GM12801 (cell line): Measurements from ENCODE around the gene MAGEB3.

Experiments used
- CTCF ChIP-seq: IDR thresholded peaks from one replicate; pipeline ENCODE4 v1.5.1; 2011; ENCODE audit warnings: control low read depth; ENCODE audit not compliant: insufficient read length; ENCODE audit errors: extremely low read depth

MAGEB3 gene

GRCh38 chrX:30230395-30230794 lies at the start of gene MAGEB3:
TSS of gene MAGEB3 (plus strand) at chrX:30230657. CDS start at chrX:30235925, 5,268 bp downstream.
- TF ChIP-seq CTCF: no peak

GRCh38 chrX:30181353-30181752 lies 49.1 kb upstream of the MAGEB3 start:
- no peak for TF ChIP-seq CTCF

GRCh38 chrX:30183554-30183953 lies 46.9 kb upstream of the MAGEB3 start:
- TF ChIP-seq CTCF: no peak

GRCh38 chrX:30190426-30190825 lies 40.0 kb upstream of the MAGEB3 start:
- TF ChIP-seq CTCF: no peak

GRCh38 chrX:30196322-30196721 lies 34.1 kb upstream of the MAGEB3 start:
- no peak for TF ChIP-seq CTCF

GRCh38 chrX:30212172-30212571 lies 18.3 kb upstream of the MAGEB3 start:
- no peak for TF ChIP-seq CTCF

- no peak for TF ChIP-seq CTCF
Measured at GRCh38 chrX:30215357-30215843, 15.1 kb upstream of the MAGEB3 start, which contains the start of gene MAGEB2. TSS of gene MAGEB2 (plus strand) at chrX:30215563. CDS start at chrX:30218581, 3,018 bp downstream.
